ENCODE data around the gene TMC2. TPM values are rescaled to one million over a fixed set of nuclear protein-coding genes. Genes with fewer than 3 reads are reported as not detected.
"Not testable (repeated sequence)": the region's sequence is repeated elsewhere in the genome, so short reads cannot be mapped to it uniquely, and the experiment has no call there.

TMC2 gene
- total RNA-seq, 1 donor from 2014 or later = 0.11 TPM

GRCh38 chr20:2523919-2524708 lies 12.3 kb upstream of the TMC2 start:
- no peaks in the 10 kb centered on the region for H3K36me3 Mint-ChIP-seq
- peaks cover 72% of the 10 kb centered on the region for H3K27me3 Mint-ChIP-seq (ENCODE audit: low read depth)
- H3K27ac Mint-ChIP-seq = peak overlapping the region; percentile 65
- no peaks in the 10 kb centered on the region for H3K9me3 Mint-ChIP-seq
- peaks cover 7% of the 10 kb centered on the region for H3K4me1 Mint-ChIP-seq
- peak; percentile 99 for TF ChIP-seq CTCF (IDR thresholded peaks at IDR 0.05; ENCODE audit: unreplicated experiment)
- H3K4me3 Mint-ChIP-seq = peak overlapping the region; percentile 94
- peak; percentile 79 to 98 for DNase-seq (ENCODE audit: low spot score in 2 of 2, unreplicated experiment in 2 of 2)

- no peaks in the 10 kb centered on the region for H3K9me3 Mint-ChIP-seq
- TF ChIP-seq CTCF (IDR thresholded peaks at IDR 0.05; ENCODE audit: unreplicated experiment) = peak; percentile 81
- H3K4me1 Mint-ChIP-seq = peaks cover 7% of the 10 kb centered on the region
- peaks cover 74% of the 10 kb centered on the region for H3K27me3 Mint-ChIP-seq (ENCODE audit: low read depth)
- H3K4me3 Mint-ChIP-seq = peak overlapping the region; percentile 94
- peak overlapping the region; percentile 92 for H3K27ac Mint-ChIP-seq
- peak; percentile 50 to 67 for DNase-seq (ENCODE audit: low spot score in 2 of 2, unreplicated experiment in 2 of 2)
- H3K36me3 Mint-ChIP-seq = no peaks in the 10 kb centered on the region
Measured at GRCh38 chr20:2524709-2525506, 11.5 kb upstream of the TMC2 start.

GRCh38 chr20:2526218-2526583 lies 10.2 kb upstream of the TMC2 start:
- not testable (repeated sequence) for H3K9me3 Mint-ChIP-seq; H3K36me3 Mint-ChIP-seq; H3K27ac Mint-ChIP-seq; H3K4me3 Mint-ChIP-seq; DNase-seq (ENCODE audit: low spot score in 2 of 2, unreplicated experiment in 2 of 2); H3K4me1 Mint-ChIP-seq
- H3K27me3 Mint-ChIP-seq (ENCODE audit: low read depth) = peaks cover 71% of the 10 kb centered on the region

- Mint-ChIP-seq H3K27ac (no peak overlapping the region), H3K36me3 (no peaks in the 10 kb centered on the region), H3K27me3 (ENCODE audit: low read depth) (peaks cover 71% of the 10 kb centered on the region), H3K9me3 (no peaks in the 10 kb centered on the region), H3K4me1 (peaks cover 7% of the 10 kb centered on the region), H3K4me3 (no peak overlapping the region)
- no peak for TF ChIP-seq CTCF (IDR thresholded peaks at IDR 0.05; ENCODE audit: unreplicated experiment)
- DNase-seq (ENCODE audit: low spot score in 2 of 2, unreplicated experiment in 2 of 2) = no peak
Measured at GRCh38 chr20:2527762-2528161, 8.6 kb upstream of the TMC2 start.

- Mint-ChIP-seq H3K4me3 (no peak overlapping the region), H3K36me3 (no peaks in the 10 kb centered on the region), H3K27ac (no peak overlapping the region), H3K9me3 (no peaks in the 10 kb centered on the region), H3K4me1 (peaks cover 8% of the 10 kb centered on the region), H3K27me3 (ENCODE audit: low read depth) (peaks cover 76% of the 10 kb centered on the region)
- no peak for TF ChIP-seq CTCF (IDR thresholded peaks at IDR 0.05; ENCODE audit: unreplicated experiment)
- no peak for DNase-seq (ENCODE audit: low spot score in 2 of 2, unreplicated experiment in 2 of 2)
Measured at GRCh38 chr20:2528671-2529271, 7.6 kb upstream of the TMC2 start.

GRCh38 chr20:2533118-2533517 lies 3.3 kb upstream of the TMC2 start:
- peaks cover 9% of the 10 kb centered on the region for H3K4me1 Mint-ChIP-seq
- no peaks in the 10 kb centered on the region for H3K36me3 Mint-ChIP-seq
- H3K9me3 Mint-ChIP-seq = no peaks in the 10 kb centered on the region
- no peak for TF ChIP-seq CTCF (IDR thresholded peaks at IDR 0.05; ENCODE audit: unreplicated experiment)
- no peak overlapping the region for H3K27ac Mint-ChIP-seq
- no peak for DNase-seq (ENCODE audit: low spot score in 2 of 2, unreplicated experiment in 2 of 2)
- no peak overlapping the region for H3K4me3 Mint-ChIP-seq
- H3K27me3 Mint-ChIP-seq (ENCODE audit: low read depth) = peaks cover 80% of the 10 kb centered on the region

Data from mesothelial cell of epicardium (in vitro differentiated cells).